OCI-LY7 (cell line): ENCODE data around the gene GALK1.

Experiments
- CTCF ChIP-seq: fragments of 200-600 bp; sonication (generic); conservative IDR thresholded peaks from 2 replicates; pipeline ENCODE4 v1.5.1; 2014; ENCODE audit warnings: mild to moderate bottlenecking, antibody characterized with exemption, low read length, moderate library complexity, mixed read lengths
- EZH2phosphoT487 ChIP-seq: fragments of 200-600 bp; sonication (generic); IDR thresholded peaks from 2 replicates; pipeline ENCODE4 v1.6.1; 2018; ENCODE audit warnings: low read depth, borderline replicate concordance, mild to moderate bottlenecking, mixed run types, antibody characterized with exemption, low read length, moderate library complexity, mixed read lengths

GRCh38 chr17:75776386-75777295 lies 11.6 kb upstream of the GALK1 start:
- no peak for TF ChIP-seq CTCF
- no peak for TF ChIP-seq EZH2phosphoT487
